Neural crest cell (in vitro differentiated cells): ENCODE results near the gene UNC5B. TPM values are rescaled to one million over a fixed set of nuclear protein-coding genes. Genes with fewer than 3 reads are reported as not detected.

Experiments
- DNase-seq: peaks from one replicate; pipeline ENCODE4 v3.0.0; 2021; ENCODE audit warnings: low read depth, mixed read lengths, low spot score
- H3K27ac Mint-ChIP-seq: one replicate; pipeline ENCODE4 v1.8.0; 2021; ENCODE audit warnings: mild to moderate bottlenecking, mixed read lengths; ENCODE audit not compliant: unreplicated experiment
- H3K27me3 Mint-ChIP-seq: 2 replicates; pipeline ENCODE4 v1.8.0; 2021; ENCODE audit warnings: low read depth, mild to moderate bottlenecking, mixed read lengths
- H3K36me3 Mint-ChIP-seq: 2 replicates; pipeline ENCODE4 v1.8.0; 2021; ENCODE audit warnings: low read depth, mild to moderate bottlenecking, mixed read lengths
- H3K4me1 Mint-ChIP-seq: 2 replicates; pipeline ENCODE4 v1.8.0; 2021; ENCODE audit warnings: mixed read lengths
- H3K4me3 Mint-ChIP-seq: one replicate; pipeline ENCODE4 v1.8.0; 2021; ENCODE audit warnings: mild to moderate bottlenecking, mixed read lengths
- H3K9me3 Mint-ChIP-seq: 2 replicates; pipeline ENCODE4 v1.8.0; 2021; ENCODE audit warnings: mixed read lengths
- CTCF ChIP-seq: fragments of 200-600 bp; sonication (generic); conservative IDR thresholded peaks from 2 replicates; pipeline ENCODE4 v1.5.0; 2021; ENCODE audit warnings: antibody characterized with exemption, mild to moderate bottlenecking
- total RNA-seq: library from RNA; stranded (reverse); gene quantifications from 2 replicates; pipeline ENCODE4 v1.2.1, GENCODE V29; 2021

UNC5B gene
- total RNA-seq, 1 donor from 2014 or later = 1.3 TPM

- Mint-ChIP-seq H3K9me3 (no peaks in the 10 kb centered on the region), H3K27ac (no peak overlapping the region), H3K36me3 (no peaks in the 10 kb centered on the region), H3K4me3 (no peak overlapping the region), H3K4me1 (peaks cover 36% of the 10 kb centered on the region), H3K27me3 (no peaks in the 10 kb centered on the region)
- DNase-seq = no peak
- TF ChIP-seq CTCF = no peak
Measured at GRCh38 chr10:71346731-71347130, 134.4 kb downstream of the UNC5B start.

- H3K9me3 Mint-ChIP-seq = no peaks in the 10 kb centered on the region
- H3K4me3 Mint-ChIP-seq = no peak overlapping the region
- no peaks in the 10 kb centered on the region for H3K36me3 Mint-ChIP-seq
- TF ChIP-seq CTCF = no peak
- no peak for DNase-seq
- peak overlapping the region; percentile 72 for H3K27ac Mint-ChIP-seq
- no peaks in the 10 kb centered on the region for H3K27me3 Mint-ChIP-seq
- peaks cover 25% of the 10 kb centered on the region for H3K4me1 Mint-ChIP-seq
Measured at GRCh38 chr10:71347587-71348395, 135.4 kb downstream of the UNC5B start.

GRCh38 chr10:71348850-71349249 is 136.5 kb downstream of the UNC5B start:
- Mint-ChIP-seq H3K9me3 (no peaks in the 10 kb centered on the region), H3K4me3 (no peak overlapping the region), H3K36me3 (no peaks in the 10 kb centered on the region), H3K27me3 (no peaks in the 10 kb centered on the region), H3K4me1 (peaks cover 17% of the 10 kb centered on the region), H3K27ac (peak overlapping the region; percentile 13)
- no peak for TF ChIP-seq CTCF
- DNase-seq = no peak

GRCh38 chr10:71349406-71349805 is 137.0 kb downstream of the UNC5B start:
- Mint-ChIP-seq H3K27me3 (no peaks in the 10 kb centered on the region), H3K4me1 (peaks cover 12% of the 10 kb centered on the region), H3K27ac (peak overlapping the region; percentile 19), H3K9me3 (no peaks in the 10 kb centered on the region), H3K36me3 (no peaks in the 10 kb centered on the region), H3K4me3 (no peak overlapping the region)
- DNase-seq = no peak
- TF ChIP-seq CTCF = no peak

- Mint-ChIP-seq H3K27me3 (no peaks in the 10 kb centered on the region), H3K27ac (peak overlapping the region; percentile 27)
- TF ChIP-seq CTCF = no peak
Measured at GRCh38 chr10:71351087-71351486, 138.7 kb downstream of the UNC5B start.

More at GRCh38 chr10:71351087-71351486, 138.7 kb downstream of the UNC5B start:
- H3K4me1 Mint-ChIP-seq = no peaks in the 10 kb centered on the region
- H3K9me3 Mint-ChIP-seq = no peaks in the 10 kb centered on the region
- H3K36me3 Mint-ChIP-seq = no peaks in the 10 kb centered on the region
- H3K4me3 Mint-ChIP-seq = no peak overlapping the region
- no peak for DNase-seq
